GM18508 (cell line): Measurements from ENCODE around the gene SLC35D3.
"Not testable (repeated sequence)": the region's sequence is repeated elsewhere in the genome, so short reads cannot be mapped to it uniquely, and the experiment has no call there.

Experiments used
- ATAC-seq: cut with Tn5 transposase; IDR thresholded peaks from one replicate; pipeline ENCODE4 v1.9.1; 2021; ENCODE audit warnings: moderate number of reproducible peaks; ENCODE audit not compliant: insufficient read depth, unreplicated experiment

SLC35D3 gene, protein sequence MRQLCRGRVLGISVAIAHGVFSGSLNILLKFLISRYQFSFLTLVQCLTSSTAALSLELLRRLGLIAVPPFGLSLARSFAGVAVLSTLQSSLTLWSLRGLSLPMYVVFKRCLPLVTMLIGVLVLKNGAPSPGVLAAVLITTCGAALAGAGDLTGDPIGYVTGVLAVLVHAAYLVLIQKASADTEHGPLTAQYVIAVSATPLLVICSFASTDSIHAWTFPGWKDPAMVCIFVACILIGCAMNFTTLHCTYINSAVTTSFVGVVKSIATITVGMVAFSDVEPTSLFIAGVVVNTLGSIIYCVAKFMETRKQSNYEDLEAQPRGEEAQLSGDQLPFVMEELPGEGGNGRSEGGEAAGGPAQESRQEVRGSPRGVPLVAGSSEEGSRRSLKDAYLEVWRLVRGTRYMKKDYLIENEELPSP

DNA sequence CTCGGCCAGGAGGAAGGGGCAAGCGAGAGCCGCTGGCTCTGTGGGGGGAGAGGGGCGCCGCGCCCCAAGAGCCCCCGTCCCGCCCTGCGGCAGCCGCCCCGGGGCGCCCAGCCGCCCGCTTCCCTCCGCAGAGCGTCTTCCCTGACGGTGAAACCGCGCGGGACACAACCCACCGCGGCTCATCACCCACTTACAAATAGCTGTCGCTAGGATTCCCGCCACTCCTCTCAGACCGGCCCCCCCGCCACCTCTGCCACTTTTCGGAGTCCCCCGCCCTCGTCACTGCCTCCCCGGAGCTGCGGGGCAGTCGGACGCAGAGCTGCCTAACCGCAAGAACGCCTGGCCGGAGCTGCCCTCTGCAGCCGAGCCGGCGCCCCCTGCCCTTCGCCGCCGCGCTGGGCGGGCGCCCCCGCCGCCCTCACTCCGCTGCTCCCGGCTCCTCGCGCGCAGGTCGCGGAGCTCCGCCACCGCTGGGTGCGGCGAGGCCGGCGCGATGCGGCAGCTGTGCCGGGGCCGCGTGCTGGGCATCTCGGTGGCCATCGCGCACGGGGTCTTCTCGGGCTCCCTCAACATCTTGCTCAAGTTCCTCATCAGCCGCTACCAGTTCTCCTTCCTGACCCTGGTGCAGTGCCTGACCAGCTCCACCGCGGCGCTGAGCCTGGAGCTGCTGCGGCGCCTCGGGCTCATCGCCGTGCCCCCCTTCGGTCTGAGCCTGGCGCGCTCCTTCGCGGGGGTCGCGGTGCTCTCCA is at the start of gene SLC35D3:
Gene SLC35D3, plus strand, starts transcription at position 366 of the 749 bp plus-strand sequence. Its CDS starts 128 bp downstream, at position 494.
- ATAC-seq, result no peak

DNA sequence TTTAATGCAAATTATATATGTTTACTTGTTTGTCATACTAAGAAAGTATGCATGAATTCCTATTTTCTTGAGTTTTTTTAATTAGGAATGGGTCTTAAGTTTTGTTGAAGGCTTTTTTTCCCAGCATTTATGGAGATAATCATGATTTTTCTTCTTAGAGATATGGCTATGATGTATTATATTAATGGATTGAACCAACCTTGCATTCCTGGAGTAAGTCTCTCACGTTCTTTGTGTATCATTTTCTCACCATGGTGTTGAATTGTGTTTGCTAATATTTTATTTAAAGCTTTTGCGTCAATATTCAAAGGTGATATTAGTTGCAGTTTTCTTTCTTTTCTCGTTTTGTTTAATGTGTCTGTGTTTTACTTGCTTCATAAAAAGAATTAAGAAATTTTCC is 48.4 kb upstream of the SLC35D3 start:
- ATAC-seq, result no peak

DNA sequence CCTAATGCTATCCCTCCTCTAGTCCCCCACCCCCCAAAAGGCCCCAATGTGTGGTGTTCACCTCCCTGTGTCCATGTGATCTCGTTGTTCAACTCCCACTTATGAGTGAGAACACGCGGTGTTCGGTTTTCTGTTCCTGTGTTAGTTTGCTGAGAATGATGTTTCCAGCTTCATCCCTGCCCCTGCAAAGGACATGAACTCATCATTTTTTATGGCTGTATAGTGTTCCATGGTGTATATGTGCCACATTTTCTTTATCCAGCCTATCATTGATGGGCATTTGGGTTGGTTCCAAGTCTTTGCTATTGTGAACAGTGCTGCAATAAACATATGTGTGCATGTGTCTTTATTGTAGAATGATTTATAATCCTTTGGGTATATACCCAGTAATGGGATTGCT is 45.6 kb upstream of the SLC35D3 start:
- ATAC-seq, result not testable (repeated sequence)

DNA sequence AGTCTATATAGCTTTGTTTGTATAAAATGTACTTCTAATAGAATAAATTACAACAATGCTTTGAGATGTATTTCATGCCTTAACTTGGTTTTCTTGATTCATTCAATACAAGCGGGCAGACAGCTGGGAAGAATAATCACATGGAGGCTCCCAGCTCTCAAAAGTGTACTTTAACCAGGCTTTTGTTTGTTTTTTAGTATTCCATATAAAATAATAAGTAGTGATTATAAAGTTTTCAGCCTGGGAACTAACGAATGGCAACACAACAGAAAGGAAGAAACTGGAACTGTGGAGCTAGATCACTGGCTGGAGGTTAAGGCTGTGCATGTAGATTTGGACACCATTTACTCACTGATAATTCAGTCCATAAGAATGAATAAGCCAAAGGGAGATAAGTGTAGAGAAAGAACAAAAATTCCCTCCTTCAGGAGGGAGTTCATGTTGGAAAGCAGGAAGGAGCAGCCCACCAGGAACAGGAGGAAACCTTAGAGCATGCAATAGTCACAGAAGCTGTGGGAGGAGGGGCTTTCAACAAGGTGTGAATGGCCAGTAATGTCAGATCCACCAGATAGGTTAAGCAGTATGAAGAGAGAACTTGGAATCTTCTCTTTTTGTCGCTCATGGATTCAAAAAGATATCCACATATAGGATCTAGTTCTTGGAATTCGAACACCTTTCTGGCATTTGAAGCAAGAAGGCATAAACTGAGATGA is 41.2 kb upstream of the SLC35D3 start:
- ATAC-seq, result no peak

DNA sequence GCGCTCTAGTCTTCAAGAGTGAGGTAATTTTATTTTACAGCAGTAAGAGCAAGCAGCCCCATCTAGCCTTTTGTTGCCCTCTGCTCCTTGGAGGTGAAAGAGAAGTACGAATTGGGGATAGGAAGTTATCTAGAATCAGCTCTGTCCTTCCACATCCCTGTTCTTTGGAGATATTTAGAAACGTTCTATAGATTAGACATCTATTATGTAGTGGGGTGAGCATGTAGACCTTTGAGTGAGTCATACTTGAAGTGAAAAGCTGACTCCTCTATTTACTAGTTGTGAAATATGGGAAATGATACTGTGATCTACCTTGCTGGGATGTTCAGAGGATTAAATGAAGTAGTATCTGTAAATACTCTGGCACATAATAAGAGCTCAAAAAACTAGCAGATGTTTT is 36.0 kb upstream of the SLC35D3 start:
- ATAC-seq, result no peak

DNA sequence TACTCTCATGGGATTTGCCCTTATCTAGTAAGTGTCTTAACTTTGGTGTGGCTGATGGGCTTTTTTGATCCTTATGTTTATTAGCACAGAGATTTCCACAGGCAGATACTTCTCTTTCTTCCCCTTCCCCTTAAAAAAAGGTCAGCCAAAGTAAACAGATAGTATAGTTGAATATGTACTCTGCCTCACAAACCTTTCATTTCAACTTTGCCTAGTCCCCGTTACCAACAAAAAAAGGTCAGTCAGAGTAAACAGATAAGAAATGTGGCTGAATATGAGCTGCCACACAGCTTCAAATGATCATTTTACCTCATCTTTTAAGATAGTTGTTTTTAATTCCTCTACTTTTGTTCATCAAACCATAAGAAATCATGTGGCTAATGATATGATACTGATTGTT is 34.1 kb upstream of the SLC35D3 start:
- no peak for ATAC-seq

DNA sequence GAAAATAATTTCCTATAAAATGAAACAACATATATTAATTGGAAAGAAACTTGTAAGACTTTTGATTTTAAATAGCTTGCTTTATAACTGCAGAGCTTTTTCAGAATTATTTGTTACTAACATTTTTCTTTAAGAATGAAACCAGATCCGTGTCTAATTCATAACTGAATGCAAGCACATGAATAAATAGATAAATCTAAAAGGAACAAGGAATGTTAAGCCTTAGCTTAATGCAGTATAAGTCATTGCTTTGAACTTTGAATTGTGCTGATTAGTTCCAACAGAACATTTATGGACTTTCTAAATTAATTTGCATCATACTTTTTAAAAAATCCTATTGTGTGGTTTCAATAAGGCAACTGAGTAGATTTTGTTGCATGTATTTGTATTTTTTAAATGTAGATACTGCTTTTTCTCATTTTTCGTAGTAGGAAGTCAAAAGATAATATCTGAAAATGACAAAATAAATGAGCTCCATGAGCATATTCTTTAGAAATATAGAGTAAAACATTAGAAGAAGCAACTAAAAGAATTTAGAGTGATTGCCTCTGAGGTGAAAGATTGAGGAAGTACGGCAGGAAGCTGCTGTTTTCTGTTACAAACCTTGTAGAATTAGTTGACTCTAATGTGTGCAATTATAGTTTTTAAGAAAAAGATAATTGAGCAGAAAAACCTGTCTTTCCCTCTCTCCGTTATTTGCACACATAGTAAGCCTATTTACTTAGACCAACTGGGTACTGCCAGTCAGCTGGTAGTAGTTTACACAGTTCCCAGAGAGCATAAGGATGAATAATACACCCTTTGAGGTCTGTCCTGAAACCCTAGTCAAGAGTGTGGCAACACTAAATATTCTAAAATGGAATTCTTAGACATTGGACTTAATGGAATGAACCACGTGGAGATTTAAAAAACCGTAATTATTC is 32.6 kb upstream of the SLC35D3 start:
- ATAC-seq, result no peak

DNA sequence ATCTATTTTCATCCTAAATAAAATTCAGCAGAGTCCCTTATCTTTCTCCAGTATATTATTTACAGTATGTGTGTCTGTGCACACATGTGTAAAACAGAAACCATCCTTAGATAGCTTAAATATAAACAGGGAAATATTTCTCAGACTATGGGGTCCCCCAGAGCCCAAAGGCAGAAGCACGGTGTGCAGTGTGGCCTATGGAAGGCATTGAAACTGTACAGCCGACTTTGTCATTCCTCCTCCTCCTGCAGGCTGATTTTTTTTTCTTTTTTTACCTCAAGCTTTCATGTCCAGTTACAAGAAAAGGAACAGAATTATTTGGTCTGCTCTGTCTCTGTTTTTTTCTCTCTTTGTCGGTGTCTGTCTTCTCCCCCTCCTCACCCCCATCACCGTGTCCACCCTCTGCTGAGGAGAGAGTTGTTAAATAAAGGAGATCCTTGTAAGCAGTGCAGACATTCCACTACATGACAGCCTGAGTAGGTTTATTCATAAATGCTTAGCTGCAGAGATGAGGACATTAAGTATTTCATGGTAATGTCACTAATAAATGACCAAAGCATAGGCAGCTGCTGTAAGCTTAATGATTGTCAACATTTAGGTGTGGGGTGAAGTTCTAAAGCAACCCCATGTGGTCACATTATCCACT is 31.8 kb upstream of the SLC35D3 start:
- no peak for ATAC-seq

DNA sequence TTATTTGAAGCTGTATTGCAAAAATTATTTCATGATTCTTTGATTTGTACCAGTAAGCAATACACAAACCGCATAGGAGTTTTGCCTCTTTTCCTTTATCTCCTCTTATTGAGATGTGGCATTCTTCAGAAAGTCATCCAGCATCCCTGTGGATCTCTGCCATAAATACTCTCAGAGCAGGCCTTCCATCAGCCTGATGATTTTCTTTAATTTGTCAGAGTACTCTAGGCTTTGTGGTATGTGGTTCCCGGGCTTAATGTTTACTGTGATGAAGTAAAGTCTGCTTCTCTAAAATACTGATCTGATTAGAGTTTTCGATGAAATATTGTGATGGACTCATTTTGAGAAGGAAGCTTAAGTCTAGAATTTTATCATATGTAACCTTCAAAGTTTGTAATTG is 31.1 kb upstream of the SLC35D3 start:
- ATAC-seq, result no peak

DNA sequence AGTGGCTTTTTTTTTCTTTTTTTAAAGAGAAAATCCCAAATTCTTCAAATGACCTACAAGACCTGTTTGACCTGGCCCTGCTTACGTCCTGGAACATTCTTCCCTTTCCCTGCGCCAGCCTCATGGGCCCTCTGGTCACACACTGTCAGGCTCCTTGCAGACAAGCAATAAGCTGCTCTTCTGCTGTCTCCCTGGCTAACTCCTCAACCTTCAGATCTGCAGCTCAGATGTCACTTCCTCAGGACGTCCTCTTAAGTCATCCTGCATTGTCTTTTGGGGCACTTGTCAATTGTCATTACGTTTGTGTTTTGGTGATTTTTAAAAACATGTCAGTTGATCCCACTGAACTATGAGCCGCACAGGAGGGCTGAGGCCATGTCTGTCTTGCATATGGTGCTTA is 28.9 kb upstream of the SLC35D3 start:
- ATAC-seq, result no peak

DNA sequence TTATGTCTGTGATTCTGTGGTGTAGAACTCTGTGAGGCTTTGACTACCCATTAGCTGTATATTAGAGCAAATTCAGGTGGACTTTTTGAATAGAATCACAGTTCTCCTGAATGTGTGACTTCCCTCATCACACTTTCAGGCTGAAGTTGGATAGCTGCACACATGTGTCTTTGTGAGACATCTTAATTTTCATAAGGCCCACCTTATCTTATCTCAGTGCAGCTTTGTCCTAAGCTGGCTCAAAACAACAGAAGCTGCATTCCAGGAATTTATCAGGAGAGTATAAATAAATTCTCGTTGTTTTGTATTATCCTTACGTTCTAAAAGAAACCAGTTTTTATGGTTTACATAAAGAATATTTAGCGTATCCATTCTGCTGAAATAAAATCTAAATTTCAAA is 26.2 kb upstream of the SLC35D3 start:
- no peak for ATAC-seq

DNA sequence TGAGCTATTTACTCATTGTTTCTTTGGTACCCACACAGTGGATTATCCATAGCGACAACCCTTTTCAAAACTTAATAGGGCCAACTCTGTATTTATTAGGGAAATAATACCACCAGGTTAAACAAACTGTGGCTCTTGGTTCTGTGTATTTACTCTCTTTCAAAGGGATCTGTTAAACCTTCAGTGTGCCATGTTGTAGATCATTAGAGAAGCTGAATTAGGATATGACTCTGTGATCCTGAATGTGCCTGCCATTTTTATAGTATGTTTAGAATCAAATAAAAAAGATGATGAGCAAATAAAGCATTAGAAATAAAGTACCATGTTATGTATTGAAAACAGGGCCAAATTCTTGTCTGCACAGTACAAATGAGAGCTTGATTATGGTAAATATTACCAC is 25.0 kb upstream of the SLC35D3 start:
- ATAC-seq, result no peak

DNA sequence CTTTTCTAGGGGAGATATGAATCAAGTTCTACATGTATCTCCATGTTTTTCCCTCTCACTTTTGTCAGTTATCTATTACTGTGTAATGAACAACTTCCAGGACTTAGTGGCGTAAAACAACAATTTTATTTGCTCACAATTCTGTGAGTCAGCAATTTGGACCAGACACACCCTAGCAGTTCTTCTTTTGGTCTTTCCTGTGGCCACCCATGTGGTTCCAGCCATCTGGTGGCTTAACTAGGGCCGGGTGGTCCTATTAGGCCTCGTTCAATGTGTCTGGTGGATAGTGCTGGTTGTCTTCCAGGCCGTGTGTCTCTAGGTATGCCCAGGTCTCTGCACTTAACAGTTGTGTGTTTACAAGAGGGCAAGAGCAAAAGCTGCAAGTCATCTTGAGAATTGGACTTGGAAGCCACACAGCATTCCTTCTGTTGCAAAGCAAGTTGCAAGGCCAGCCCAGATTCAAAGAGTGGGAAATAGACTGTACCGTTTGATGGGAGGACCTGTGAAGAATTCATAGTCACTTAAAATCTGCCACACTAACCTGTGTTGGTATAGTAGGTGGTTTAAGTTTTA is 20.8 kb upstream of the SLC35D3 start:
- no peak for ATAC-seq

DNA sequence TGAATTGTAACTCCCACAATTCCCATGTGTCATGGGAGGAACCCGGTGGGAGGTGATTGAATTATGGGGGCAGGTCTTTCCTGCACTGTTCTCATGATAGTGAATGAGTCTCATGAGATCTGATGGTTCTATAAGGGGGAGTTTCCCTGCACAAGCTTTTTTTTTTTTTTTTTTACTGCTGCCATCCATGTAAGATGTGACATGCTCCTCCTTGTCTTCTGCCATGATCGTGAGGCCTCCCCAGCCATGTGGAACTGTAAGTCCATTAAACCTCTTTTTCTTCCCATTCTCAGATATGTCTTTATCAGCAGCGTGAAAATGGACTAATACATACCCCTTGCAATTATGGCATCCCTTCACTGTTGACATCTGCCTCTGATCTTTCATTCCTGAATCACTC is 17.6 kb upstream of the SLC35D3 start:
- not testable (repeated sequence) for ATAC-seq

DNA sequence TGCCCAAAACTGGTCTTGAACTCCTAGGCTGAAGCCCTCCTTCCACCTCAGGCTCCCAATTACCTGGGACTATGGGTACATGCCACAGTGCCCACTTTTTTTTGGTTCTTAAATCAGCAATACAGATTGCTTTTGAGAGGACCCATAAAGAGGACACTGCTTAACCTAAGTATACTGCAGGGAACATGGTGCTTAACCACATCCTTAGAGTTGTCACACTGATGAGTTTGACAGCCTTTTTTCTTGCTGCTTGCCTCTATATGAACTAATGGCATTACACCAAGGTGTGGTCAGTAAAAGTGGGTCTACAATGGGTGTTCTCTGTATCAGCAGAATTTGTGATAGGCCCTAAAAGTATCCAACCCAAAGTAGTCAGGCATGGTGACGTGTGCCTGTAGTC is 7.2 kb upstream of the SLC35D3 start:
- no peak for ATAC-seq

DNA sequence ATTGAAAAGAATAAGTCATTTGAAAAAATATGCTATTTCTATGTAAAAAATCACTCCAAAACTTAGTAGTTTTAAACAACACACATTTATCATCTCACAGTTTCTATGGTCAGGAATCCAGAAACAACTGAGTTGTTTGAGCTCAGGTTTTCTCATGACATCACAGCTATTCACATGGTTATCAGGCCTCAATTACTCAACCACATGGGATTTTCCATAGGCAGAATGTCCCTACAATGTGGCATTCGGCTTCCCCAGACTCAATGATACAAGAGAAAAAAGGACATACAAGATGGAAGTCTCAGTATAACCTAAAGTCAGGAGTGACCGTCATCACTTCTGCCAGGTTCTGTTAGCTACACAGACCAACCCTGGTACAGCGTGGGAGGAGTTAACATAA is 3.4 kb upstream of the SLC35D3 start:
- ATAC-seq, result no peak

DNA sequence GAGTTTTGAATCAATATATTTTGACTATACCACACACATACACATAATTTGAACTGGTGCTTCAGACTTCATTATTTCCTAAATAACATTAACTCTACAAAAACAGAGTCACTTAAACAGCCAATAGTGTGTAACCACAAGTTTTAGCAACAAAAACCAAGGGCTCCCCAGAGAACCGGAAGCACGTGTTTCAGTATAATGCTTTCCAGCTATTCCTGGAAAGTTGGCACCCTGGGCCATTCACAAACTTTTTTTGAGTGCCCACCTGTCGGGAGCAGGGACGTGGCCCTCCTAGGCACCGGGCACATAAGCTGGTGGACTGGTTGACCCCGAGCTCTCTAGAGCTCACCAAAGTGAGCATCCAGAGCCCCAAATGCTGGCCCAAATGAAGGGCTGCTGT is 1.9 kb upstream of the SLC35D3 start:
- no peak for ATAC-seq

DNA sequence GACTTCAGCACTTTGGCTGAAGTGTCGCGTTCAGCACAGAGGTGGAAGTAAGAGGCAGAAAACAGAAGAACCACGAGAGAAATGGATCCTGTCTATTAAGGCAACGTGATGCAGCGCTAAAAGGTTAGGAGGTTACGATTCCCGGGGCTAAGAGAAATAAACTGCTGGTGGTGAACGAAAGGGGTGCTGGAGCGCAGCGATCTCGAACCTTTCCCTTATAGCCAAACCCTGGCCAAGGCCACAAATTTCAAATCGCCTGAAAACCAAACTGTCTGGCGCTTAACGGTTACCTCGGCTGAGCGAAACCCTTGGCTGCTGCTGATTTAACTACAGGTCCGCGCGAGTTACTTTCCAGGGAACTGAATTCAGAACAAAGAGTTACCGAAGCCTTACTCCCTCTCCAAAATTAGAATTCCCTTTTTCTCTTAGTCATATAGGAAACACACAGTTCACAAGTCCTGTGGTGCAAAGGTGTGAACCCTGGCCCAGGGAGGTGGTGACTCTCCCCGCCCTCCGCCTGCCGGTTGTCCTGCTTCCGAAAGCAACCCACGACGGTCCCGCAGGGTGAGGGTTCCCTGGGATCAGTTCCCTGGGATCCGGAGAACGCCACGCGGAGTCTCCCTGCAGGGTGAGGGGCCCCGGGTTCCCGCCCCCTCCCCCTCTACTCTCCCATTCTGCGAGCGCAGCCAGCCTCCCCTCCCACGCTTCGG is 1.3 kb upstream of the SLC35D3 start:
- ATAC-seq, result no peak
